Measurements from ENCODE around the gene LRP5.
"Not testable (repeated sequence)": the region's sequence is repeated elsewhere in the genome, so short reads cannot be mapped to it uniquely, and the experiment has no call there.

The LRP5 gene

DNA sequence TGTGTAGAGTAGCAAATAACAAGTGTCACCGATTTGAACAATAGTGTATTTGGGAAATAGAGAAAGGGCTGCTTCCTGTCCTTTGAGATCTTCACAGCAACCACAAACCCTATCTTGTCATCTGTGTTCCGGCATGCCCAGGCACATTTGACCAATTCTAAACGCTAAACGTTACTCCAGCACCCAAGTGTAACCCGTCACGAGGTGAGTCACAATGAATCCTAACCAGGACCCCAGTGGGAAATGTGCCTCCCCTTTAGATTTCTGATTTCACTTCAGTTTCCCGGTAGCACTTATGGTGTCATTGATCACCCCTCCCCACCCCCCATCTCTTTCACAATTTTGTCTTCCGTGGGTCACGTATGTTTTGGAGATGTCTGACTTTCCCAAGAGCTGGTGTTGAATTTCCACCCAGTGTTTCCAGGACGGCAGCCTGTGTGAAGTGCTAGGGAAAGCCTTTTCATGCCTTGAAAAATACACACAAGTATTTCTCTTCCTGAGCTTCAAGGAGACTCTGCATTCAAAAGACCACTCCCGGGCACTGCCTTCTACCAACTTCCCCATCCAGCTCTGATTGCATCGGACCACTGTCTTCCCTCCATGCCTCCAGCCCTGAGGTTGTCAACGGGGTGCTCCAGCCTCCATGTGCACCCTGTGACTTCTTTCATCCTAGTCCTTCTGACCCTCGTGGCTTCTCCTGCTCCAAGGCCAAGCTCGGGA, 30.1 kb upstream of the LRP5 start:
- peak; percentile 27 for DNase-seq

DNA sequence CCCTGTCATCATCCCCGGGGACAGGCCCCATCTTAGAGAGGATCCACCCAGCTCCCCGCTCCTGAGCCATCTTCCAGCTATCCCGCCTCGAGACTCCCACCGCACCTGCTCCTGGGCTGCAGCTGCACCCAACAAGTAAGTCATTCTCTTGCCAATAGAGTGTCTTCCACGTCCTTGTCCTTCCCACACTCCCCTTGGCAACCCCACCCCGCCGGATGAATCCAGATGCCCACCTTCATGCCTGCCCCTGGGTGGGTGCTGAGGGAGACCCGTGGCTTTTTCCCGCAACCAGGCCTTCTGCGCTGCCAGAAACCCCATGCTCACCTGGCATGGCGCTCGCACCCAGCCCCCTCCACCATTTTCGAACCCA, 29.5 kb upstream of the LRP5 start:
- no peak for DNase-seq

DNA sequence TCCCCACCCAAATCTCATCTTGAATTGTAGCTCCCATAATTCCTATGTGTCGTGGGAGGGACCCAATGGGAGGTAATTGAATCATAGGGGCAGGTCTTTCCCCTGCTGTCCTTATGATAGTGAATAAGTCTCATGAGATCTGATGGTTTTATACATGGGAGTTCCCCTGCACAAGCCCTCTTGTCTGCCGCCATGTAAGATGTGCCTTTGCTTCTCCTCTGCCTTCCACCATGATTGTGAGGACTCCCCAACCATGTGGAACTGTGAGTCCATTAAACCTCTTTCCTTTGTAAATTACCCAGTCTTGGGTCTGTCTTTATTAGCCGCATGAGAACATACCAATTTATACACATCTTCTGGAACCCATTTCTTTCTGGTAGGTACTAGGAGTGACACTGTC, 27.8 kb upstream of the LRP5 start:
- DNase-seq = not testable (repeated sequence)

DNA sequence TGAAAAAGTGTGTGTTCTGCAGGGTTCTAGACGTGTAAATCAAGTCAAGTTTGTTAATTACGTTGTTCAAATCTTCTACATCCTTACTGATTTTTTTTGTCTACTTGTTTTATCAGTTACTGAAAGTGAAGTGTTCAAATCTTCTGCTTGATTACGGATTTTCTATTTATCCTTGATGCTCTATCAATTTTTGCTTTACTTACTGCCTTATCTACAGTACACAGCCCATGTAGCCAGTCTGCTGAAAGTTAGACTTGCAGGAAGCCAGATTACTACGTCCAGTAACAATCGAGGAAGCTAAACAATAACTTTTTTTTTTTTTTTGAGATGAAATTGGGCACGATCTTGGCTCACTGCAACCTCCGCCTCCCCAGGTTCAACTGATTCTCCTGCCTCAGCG, 25.0 kb upstream of the LRP5 start:
- no peak for DNase-seq

DNA sequence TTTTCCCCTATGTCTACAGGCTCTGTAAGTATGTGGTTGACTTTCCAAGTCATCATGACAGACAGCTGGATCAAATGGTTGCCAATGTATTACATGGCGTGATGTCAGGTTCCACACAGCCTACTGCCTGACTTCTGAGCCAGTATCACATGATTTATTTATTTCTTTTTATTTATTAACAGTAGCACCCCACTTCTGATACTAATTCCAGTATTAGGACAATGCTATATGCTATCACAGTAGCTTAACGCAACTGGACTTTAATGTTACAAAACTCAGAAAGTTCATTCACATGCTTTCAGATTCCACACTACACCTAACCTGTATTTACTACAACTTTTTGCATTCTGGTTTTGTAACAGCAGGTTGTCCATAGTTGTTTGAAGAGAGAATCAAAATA, 22.9 kb upstream of the LRP5 start:
- DNase-seq = no peak

DNA sequence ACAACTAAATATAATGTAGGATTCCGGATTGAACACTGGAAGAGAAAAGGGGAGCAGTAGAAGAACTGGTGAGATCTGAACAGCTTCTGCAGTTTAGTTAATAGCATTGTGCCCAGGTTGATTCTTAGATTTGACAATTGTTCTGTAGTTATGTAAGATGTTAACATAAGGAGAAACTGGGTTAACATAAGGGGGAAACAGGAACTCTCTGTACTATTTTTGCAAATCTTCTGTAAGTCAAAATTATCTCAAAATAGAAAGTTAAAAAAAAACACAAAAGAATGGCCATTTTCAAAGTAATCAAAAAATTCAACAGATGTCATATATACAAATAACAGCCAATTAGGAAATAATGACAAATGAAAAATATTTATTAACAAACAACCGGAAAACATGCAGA, 18.7 kb upstream of the LRP5 start:
- no peak for DNase-seq

DNA sequence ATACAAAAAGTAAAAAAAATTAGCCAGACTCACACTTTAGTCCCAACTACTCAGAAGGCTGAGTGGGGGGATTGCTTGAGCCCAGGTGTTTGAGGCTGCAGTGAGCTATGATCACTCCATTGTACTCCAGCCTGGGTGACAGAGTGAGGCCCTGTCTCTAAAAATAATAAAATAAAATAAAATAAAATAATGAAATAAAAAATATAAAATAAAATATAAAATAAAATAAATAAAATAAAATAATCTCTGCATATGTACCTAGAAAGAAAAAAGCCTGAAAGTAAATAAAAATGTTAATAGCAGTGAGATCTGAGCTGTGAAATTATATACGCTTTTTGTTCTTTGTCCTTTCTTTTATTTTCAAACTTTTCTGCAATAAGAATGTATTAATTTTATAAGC, 17.1 kb upstream of the LRP5 start:
- DNase-seq = no peak

DNA sequence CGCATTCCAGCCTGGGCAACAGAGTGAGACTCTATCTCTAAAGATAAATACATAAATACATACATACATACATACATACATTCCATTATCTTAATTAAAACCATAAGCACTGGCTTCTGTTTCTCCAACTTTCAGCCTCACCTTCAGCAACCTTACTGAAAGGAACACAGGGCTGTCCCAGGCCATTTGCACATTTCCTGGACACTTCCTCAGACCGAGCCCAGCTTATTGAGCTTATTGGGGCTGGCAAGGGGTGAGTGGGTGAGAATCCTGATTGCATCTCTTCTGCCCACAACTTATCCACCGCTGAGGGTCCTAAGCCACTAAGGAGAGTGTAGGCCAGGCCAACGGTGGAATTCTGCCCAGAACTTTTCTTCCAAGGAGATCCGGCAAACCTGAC, 16.5 kb upstream of the LRP5 start:
- no peak for DNase-seq

DNA sequence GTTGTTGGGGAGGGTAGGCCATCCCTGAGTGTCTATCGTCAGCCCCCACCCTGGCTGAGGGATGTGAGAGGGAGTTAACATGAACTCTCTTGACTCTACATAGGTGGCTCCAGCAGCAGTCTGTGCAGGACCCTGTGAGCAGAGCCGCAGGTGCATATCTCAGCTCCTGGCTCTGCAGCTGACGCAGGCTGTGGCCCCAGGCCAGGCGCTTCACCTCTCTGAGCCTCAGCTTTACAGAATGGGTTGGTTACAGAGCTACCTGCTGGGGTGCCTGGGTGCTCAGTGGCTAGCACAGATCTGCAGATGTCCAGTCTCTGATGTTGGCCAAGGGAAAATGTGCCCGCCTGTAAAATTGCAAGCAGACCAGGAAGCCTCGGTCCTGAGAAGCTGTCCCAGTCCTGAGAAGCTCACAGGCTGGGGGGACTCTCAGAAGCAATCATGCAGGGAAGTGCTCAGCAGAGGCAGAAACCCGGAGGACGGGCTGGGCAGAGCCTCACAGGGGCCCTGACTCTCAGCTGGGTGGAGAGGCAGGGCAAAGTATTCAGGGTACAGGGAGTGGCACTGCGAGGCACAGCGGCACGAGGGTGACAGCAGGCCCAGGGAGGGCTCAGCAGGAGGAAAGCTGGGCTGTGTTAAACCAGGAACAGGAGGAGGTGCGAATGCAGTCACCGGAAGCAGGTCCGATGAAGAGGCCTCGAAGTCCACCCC, 15.9 kb upstream of the LRP5 start:
- no peak for DNase-seq

DNA sequence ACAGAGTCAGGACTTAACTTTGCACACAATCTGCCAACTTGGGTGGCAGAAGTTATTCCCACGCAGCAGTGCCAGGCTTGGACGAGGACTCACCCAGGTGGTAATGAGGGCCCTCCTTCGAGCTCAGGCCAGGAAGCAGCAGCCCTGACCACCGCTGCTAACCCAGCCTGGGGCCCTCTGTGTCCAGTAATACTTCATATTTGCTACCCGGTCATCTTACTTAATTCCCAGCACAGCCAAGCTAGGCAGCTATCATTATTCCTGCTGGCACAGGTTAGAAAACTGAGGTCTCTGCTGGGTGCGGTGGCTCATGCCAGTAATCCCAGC, 15.4 kb upstream of the LRP5 start:
- DNase-seq = no peak

DNA sequence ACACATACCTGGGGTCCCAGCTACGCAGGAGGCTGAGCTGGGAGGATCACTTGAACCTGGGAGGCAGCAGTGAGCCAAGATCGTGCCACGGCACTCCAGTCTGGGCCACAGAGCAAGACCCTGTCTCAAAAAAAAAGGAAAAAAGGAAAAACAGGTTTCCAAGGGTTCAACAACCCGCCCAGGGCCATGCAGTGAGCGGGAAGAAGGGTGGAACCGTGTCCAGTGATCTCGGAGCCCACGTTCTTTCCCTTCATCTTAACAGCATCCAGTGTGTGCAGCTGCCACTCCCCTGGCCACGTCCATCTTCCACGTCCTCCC, 14.9 kb upstream of the LRP5 start:
- no peak for DNase-seq

DNA sequence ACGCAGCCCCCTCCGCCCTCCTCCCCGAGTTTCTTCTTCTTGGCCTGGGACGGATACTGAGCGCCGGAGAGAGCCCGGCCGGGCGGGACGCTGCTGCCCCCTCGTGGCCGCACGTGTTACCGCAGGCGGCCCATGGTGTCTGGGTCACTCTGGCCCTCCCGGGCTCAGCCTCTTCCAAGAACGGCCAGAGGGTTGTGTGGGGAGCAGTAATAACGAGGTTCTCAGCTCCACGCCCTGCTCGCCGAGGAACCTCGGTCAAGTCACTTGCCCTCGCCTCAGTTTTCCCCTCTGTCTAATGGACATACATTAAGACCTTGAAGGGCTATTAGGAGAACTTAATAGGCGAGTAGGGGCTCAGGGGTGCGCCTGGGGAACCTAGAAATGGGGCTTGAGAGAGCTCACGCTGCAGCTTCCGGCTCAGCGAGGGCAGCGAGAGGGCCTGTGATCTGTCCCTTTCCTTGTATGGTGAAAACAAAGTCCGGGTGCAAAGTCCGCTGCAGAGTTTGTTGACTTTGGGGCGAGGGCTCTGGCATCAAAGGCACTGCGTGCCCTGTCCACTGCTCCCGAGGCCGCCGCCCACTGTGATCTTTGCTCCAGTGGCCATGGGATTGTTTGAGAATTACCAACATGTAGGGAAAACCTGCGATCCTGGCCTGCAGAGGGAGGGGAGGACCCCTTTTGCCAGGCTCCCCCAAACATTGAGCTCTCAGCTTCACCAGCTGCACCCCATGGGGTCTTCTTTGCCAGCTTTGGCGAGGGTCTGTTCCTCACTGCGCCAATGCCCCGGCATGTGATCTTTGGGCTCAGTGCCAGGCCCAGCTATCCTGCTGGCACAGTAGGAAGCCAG, 14.4 kb upstream of the LRP5 start:
- peak; percentile 48 for DNase-seq

DNA sequence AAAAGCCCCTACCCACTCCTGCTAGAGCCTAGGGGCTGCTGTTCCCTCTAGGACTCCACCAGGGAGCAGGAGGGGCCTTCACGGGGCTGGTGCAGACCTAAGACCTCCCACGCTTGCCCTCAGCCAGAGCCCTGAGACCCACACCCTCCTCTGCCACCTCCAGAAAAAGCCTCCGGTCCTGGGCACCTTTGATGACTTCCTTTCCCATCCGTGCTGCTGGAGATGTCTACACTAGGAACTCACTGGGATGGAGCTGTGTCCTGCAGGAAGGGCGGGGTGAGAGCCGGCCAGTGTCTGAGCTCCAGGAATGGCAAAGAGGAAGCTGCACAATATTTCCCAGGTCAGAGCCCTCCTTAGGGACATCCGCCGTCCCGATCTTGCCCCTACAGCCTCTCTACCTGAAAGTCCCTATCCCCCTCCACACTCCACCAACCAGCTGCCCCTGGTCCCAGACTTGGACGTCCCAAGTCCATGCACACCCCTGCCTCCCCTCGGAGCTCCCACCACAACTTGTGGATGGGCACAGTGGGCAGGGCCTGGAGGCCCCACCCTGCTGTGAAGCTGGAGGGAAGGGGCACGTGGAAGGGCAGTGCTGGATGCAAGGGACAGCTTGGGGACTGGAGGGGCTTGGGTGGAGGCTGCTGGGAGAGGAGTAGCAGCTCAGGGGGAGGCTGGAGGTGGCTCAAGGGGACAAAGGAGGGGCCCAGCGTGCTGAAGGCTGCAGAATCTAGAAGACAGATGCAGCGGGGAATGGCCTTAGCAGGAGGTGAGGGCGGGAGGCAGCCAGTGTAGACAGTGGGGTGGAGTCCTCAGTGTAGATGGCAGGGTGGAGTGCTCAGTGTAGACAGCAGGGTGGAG, 13.5 kb upstream of the LRP5 start:
- no peak for DNase-seq

DNA sequence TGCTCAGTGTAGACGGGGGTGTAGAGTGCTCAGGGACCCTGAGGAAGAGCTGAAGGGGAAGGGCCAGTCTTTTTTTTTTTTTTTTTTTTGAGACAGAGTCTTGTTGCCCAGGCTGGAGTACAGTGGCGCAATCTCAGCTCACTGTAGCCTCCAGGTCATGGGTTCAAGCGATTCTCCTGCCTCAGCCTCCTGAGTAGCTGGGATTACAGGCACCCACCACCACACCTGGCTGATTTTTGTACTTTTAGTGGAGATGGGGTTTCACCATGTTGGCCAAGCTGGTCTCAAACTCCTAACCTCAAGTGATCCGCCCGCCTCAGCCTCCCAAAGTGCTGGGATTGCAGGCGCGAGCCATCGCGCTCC, 12.9 kb upstream of the LRP5 start:
- DNase-seq = not testable (repeated sequence)

DNA sequence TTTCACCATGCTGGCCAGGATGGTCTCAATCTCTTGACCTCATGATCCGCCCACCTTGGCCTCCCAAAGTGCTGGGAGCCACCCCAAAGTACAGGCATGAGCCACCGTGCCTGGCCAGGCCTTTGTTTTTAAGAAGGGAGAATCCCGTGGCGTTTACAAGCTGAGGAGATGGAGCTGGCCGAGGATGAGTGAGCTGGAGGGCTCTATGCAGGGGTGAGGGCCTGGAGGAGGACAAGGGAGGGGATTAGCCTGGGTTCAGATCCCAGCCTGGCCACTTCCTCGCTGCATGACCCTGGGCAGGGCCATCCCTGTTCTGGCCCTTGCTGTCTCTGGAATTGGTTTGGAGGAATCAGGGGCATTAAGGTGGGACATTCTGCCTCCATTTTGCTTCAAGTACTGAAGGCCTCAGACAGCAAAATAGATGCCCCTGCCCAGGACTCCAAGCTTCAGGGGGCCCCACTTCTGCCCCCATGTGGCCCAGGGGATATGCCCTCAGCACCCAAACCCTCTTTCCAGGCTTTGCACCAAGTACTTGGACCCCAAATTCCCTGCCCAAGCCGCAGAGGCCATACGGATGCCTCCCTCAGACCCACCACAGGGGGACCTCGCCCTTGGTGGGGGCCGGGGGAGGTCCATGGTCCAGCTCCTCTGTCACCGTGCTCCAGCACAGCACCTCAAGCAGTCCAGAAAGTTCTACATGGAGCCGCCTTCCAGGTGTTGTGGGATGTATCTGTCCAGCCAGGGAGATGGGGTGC, 12.1 kb upstream of the LRP5 start:
- DNase-seq = no peak

DNA sequence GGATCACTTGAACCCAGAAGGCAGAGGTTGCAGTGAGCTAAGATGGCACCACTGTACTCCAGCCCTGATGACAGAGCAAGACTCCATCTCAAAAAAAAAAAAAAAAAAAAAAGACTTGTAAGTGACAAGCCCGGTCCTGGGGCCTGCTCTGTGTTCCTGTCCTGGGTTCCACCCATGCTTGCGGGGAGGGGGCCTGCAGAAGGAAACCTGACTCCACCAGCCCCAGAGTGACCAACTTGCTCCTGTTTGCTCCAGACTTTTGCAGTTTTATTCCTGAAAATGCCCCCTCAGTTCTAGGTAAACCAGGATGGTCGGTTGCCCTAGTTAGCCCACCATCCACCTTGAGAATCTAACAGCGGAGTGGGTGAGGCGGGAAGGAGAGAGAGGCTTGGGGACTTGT, 10.1 kb upstream of the LRP5 start:
- DNase-seq = no peak

DNA sequence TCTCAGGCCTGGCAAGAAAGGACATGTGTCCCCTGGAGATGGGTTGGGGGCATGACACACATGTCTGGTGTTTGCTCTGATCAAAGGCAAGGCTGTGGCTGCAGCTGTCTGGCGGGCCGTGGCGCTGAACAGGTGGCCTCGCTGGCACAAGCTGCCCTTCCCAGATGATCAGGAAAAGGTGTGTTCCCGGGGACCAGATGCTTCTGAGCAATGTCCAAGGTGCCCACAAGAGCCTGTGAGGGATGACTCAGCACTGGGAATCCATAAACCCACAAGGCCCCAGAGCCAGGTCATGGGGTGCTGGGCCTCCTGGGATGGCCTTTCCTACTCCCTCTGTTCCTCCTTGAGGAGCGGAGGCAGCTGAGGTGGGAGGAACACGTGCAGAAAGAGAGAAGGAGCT, 9.7 kb upstream of the LRP5 start:
- no peak for DNase-seq

DNA sequence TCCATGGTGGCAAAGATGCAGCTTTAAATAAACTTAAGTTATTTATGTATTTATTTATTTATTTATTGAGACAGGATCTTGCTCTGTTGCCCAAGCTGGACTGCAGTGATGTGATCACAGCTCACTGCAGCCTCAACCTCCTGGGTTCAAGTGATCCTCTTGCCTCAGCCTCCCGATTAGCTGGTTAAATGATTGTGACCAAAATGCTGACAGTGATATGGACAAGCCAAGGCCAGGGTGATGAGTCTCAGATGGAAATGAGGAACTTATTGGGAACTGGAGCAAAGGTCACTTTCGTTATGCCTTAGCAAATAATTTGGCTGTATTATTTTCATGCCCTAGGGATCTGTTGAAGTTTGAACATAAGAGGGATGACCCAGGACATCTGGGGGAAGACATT, 9.3 kb upstream of the LRP5 start:
- DNase-seq = no peak

DNA sequence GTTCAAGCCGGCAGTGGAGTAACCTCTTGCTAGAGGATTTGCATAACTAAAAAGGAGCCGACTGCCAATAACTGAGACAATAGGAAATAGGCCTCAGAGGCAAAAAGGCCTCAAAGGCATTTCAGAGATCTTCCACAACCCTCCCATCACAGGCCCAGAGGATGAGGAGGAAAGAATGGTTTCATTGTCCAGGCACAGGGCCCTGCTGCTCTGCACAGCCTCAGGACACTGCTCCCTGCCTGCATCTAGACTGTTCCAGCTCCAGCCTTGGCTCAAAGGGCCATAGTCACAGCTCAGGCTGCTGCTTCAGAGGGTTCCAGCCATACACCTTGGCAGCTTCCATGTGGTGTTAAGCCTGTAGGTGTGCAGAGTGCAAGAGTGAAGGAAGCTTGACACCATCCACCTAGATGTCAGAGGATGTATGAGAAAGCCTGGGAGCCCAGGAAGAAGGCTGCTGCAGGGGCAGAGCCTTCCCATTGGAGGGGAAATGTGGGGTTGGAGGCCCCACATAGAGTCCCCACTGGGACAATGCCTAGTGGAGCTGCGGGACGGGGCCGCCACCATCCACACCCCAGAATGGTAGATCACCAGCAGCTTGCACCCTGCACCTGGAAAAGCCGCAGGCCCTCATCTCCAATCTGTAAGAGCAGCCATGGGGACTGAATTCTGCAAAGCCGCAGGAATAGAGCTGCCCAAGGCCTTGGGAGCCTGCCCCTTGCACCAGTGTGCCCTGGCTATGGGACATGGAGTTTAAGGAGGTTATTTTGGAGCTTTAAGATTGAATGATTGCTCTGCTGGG, 8.2 kb upstream of the LRP5 start:
- DNase-seq = no peak

DNA sequence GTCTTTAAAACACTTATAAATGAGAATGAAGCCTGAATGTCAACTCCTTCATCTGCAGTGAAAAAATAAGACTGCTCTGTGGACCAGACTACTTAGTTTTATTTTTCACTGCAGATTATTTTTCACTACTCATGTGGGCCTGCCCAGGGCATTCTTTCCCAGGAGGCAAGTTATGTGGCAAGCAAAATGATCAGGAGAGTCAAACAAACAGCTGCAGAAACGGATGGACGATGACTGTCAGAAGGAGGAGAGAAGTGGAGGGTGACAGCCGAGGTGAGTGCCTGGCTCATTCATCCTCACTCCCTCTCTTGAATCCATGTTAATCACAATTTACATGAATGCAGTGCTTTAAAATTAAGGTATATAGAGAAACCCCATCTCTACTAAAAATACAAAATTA, 5.8 kb upstream of the LRP5 start:
- DNase-seq = no peak

DNA sequence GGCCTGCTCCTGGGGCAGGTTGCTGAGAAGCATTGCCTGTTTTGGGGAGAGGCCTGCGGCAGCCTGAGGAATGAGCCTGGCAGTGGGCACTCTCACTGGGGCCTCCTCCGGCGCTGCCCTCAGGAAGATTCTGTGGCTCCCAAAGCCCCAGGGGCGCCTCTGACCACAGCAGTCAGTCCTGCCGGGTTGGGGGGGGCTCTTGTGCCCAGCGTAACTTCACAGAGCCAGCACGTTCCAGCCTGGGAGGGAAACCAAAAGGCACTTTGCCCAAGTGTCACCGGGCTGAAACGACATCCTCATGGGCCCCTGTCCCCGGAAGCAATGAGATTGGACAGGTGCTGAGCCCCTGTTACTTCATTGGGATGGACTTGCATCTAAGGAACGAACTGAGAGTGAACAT, 4.3 kb upstream of the LRP5 start:
- DNase-seq = no peak

DNA sequence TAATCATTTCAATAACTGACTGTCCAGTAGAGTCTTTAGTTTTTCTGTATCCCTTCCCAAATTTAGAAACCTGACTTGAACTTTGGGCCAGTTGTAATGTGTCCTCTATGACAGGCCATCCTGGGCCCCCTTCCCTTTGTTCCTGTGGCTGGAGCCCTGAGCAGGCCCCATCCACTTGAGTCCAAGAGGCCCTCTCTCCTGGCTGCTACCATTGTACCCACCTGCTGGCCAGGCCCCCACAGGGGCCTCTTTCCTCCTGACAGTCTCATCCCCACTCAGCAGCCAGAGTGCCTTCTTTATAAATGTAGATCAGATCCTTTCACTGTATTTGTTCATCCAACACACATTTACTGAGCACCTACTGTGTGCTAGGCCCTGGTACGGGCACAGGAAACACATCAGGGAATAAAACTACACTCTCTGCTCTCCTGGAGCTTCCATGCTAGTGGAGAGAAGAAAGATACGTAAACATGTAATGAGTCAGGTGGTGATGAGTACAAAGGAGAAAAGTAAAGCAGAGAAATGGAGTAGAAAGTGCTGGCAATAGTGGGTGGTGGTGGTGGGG, 2.7 kb upstream of the LRP5 start:
- no peak for DNase-seq

Data from stimulated activated naive CD4-positive, alpha-beta T cell treated with Interleukin-2 at 50 U/mL for 16 hours (primary cell).